ENCODE results near the gene SPDYE8. TPM values are rescaled to one million over a fixed set of nuclear protein-coding genes. Genes with fewer than 3 reads are reported as not detected.
"Not testable (repeated sequence)": the region's sequence is repeated elsewhere in the genome, so short reads cannot be mapped to it uniquely, and the experiment has no call there.

SPDYE8 gene
- total RNA-seq: not detected in 2 replicates

- not testable (repeated sequence) for H3K27me3 ChIP-seq (ENCODE audit: insufficient read depth, low read length); H3K36me3 ChIP-seq (ENCODE audit: insufficient read depth, low read length); H3K4me2 ChIP-seq (ENCODE audit: insufficient read depth, low read length); H3K79me2 ChIP-seq (ENCODE audit: insufficient read depth, low read length); DNase-seq (ENCODE audit: insufficient read length, low spot score, missing footprints); H3K4me3 ChIP-seq (ENCODE audit: insufficient read depth, low read length); H3K27ac ChIP-seq (ENCODE audit: low read depth, low read length); H4K20me1 ChIP-seq (ENCODE audit: insufficient read depth, low read length); H3K9me3 ChIP-seq (ENCODE audit: low read depth, low read length); H2AFZ ChIP-seq (ENCODE audit: low read length); H3K4me1 ChIP-seq (ENCODE audit: insufficient read depth, low read length)
Measured at GRCh38 chr7:73029666-73030065, at the start of gene SPDYE8. SPDYE8 (minus strand) TSS chr7:73029766; CDS start chr7:73027966, 1,800 bp downstream.

GRCh38 chr7:73057811-73058210 is 28.2 kb upstream of the SPDYE8 start, which contains the start of gene SPDYE11:
SPDYE11 (minus strand) TSS chr7:73057911; CDS start chr7:73056111, 1,800 bp downstream.
- H3K27me3 ChIP-seq (ENCODE audit: insufficient read depth, low read length); H3K4me1 ChIP-seq (ENCODE audit: insufficient read depth, low read length); H4K20me1 ChIP-seq (ENCODE audit: insufficient read depth, low read length); H3K79me2 ChIP-seq (ENCODE audit: insufficient read depth, low read length); H3K4me2 ChIP-seq (ENCODE audit: insufficient read depth, low read length); H2AFZ ChIP-seq (ENCODE audit: low read length); DNase-seq (ENCODE audit: insufficient read length, low spot score, missing footprints); H3K9me3 ChIP-seq (ENCODE audit: low read depth, low read length); H3K27ac ChIP-seq (ENCODE audit: low read depth, low read length); H3K4me3 ChIP-seq (ENCODE audit: insufficient read depth, low read length); H3K36me3 ChIP-seq (ENCODE audit: insufficient read depth, low read length): not testable (repeated sequence)

- not testable (repeated sequence) for H2AFZ ChIP-seq (ENCODE audit: low read length); H3K27ac ChIP-seq (ENCODE audit: low read depth, low read length); H4K20me1 ChIP-seq (ENCODE audit: insufficient read depth, low read length); DNase-seq (ENCODE audit: insufficient read length, low spot score, missing footprints); H3K79me2 ChIP-seq (ENCODE audit: insufficient read depth, low read length); H3K9me3 ChIP-seq (ENCODE audit: low read depth, low read length); H3K4me1 ChIP-seq (ENCODE audit: insufficient read depth, low read length); H3K27me3 ChIP-seq (ENCODE audit: insufficient read depth, low read length); H3K36me3 ChIP-seq (ENCODE audit: insufficient read depth, low read length)
- peak overlapping the region; percentile 51 for H3K4me3 ChIP-seq (ENCODE audit: insufficient read depth, low read length)
- H3K4me2 ChIP-seq (ENCODE audit: insufficient read depth, low read length): peak overlapping the region; percentile 70
Measured at GRCh38 chr7:73006491-73006890, 23.1 kb downstream of the SPDYE8 start.

- peak overlapping the region; percentile 36 for H3K4me2 ChIP-seq (ENCODE audit: insufficient read depth, low read length)
- H3K27me3 ChIP-seq (ENCODE audit: insufficient read depth, low read length); H3K4me1 ChIP-seq (ENCODE audit: insufficient read depth, low read length); H3K36me3 ChIP-seq (ENCODE audit: insufficient read depth, low read length); H3K79me2 ChIP-seq (ENCODE audit: insufficient read depth, low read length); DNase-seq (ENCODE audit: insufficient read length, low spot score, missing footprints); H3K9me3 ChIP-seq (ENCODE audit: low read depth, low read length); H4K20me1 ChIP-seq (ENCODE audit: insufficient read depth, low read length): not testable (repeated sequence)
- peak overlapping the region; percentile 85 for H2AFZ ChIP-seq (ENCODE audit: low read length)
- H3K27ac ChIP-seq (ENCODE audit: low read depth, low read length): peak overlapping the region; percentile 65
- H3K4me3 ChIP-seq (ENCODE audit: insufficient read depth, low read length): peak overlapping the region; percentile 69
Measured at GRCh38 chr7:73005693-73006447, 23.7 kb downstream of the SPDYE8 start.

- Histone ChIP-seq H2AFZ (ENCODE audit: low read length) (peak overlapping the region; percentile 85), H3K4me3 (ENCODE audit: insufficient read depth, low read length) (peak overlapping the region; percentile 69), H3K4me2 (ENCODE audit: insufficient read depth, low read length) (peak overlapping the region; percentile 36), H3K27ac (ENCODE audit: low read depth, low read length) (peak overlapping the region; percentile 65)
- H4K20me1 ChIP-seq (ENCODE audit: insufficient read depth, low read length); H3K36me3 ChIP-seq (ENCODE audit: insufficient read depth, low read length); H3K4me1 ChIP-seq (ENCODE audit: insufficient read depth, low read length); H3K79me2 ChIP-seq (ENCODE audit: insufficient read depth, low read length); H3K9me3 ChIP-seq (ENCODE audit: low read depth, low read length); DNase-seq (ENCODE audit: insufficient read length, low spot score, missing footprints); H3K27me3 ChIP-seq (ENCODE audit: insufficient read depth, low read length): not testable (repeated sequence)
Measured at GRCh38 chr7:73005356-73005692, 24.2 kb downstream of the SPDYE8 start.

- H3K27me3 ChIP-seq (ENCODE audit: insufficient read depth, low read length): not testable (repeated sequence)
Measured at GRCh38 chr7:72997887-72998468, 31.6 kb downstream of the SPDYE8 start.

GRCh38 chr7:72997447-72997846 is 32.1 kb downstream of the SPDYE8 start:
- H3K27ac ChIP-seq (ENCODE audit: low read depth, low read length); H3K4me3 ChIP-seq (ENCODE audit: insufficient read depth, low read length); H3K4me2 ChIP-seq (ENCODE audit: insufficient read depth, low read length); H3K4me1 ChIP-seq (ENCODE audit: insufficient read depth, low read length); H3K79me2 ChIP-seq (ENCODE audit: insufficient read depth, low read length); DNase-seq (ENCODE audit: insufficient read length, low spot score, missing footprints); H4K20me1 ChIP-seq (ENCODE audit: insufficient read depth, low read length); H3K9me3 ChIP-seq (ENCODE audit: low read depth, low read length); H3K27me3 ChIP-seq (ENCODE audit: insufficient read depth, low read length); H2AFZ ChIP-seq (ENCODE audit: low read length); H3K36me3 ChIP-seq (ENCODE audit: insufficient read depth, low read length): not testable (repeated sequence)

More at GRCh38 chr7:72997887-72998468, 31.6 kb downstream of the SPDYE8 start:
- not testable (repeated sequence) for H3K4me2 ChIP-seq (ENCODE audit: insufficient read depth, low read length); H2AFZ ChIP-seq (ENCODE audit: low read length); H4K20me1 ChIP-seq (ENCODE audit: insufficient read depth, low read length); H3K36me3 ChIP-seq (ENCODE audit: insufficient read depth, low read length); H3K4me1 ChIP-seq (ENCODE audit: insufficient read depth, low read length); DNase-seq (ENCODE audit: insufficient read length, low spot score, missing footprints); H3K79me2 ChIP-seq (ENCODE audit: insufficient read depth, low read length); H3K4me3 ChIP-seq (ENCODE audit: insufficient read depth, low read length); H3K9me3 ChIP-seq (ENCODE audit: low read depth, low read length); H3K27ac ChIP-seq (ENCODE audit: low read depth, low read length)

GRCh38 chr7:72995484-72995883 is 34.1 kb downstream of the SPDYE8 start:
- H4K20me1 ChIP-seq (ENCODE audit: insufficient read depth, low read length); H3K27ac ChIP-seq (ENCODE audit: low read depth, low read length); H3K79me2 ChIP-seq (ENCODE audit: insufficient read depth, low read length); H3K27me3 ChIP-seq (ENCODE audit: insufficient read depth, low read length); H3K9me3 ChIP-seq (ENCODE audit: low read depth, low read length); H3K4me3 ChIP-seq (ENCODE audit: insufficient read depth, low read length); H3K4me1 ChIP-seq (ENCODE audit: insufficient read depth, low read length); H3K4me2 ChIP-seq (ENCODE audit: insufficient read depth, low read length); H2AFZ ChIP-seq (ENCODE audit: low read length); DNase-seq (ENCODE audit: insufficient read length, low spot score, missing footprints); H3K36me3 ChIP-seq (ENCODE audit: insufficient read depth, low read length): not testable (repeated sequence)

All from osteoblast (primary cell).